ENCODE data around the gene NSG2.
"Not testable (repeated sequence)": the region's sequence is repeated elsewhere in the genome, so short reads cannot be mapped to it uniquely, and the experiment has no call there.

NSG2 gene

GRCh38 chr5:174045470-174046025 is at the start of gene NSG2:
Gene NSG2, plus strand, starts transcription at chr5:174045706. Its CDS starts 1,050 bp downstream, at chr5:174046756.
- DNase-seq (ENCODE audit: extremely low read depth in 1 of 2, low read depth in 1 of 2), result peak; percentile 3 to 8

DNA sequence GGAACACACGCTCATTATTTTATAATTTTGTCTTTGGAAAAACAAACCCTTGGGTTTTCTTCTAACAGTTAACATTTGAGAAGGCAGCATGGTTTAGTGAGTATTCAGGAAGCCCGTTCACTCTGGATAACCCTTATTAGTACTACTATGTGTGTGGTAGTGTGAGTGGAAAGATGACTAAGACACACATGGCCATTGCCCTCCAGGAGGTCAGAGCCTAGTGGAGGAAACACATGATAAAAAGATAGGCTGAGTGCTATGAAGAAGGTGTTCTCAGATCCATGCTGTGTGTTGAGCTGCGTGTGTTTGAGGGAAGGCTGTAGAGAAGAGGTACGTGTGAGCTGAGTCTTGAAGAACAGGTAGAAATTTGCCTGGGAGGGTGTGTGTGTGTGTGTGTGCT is 48.2 kb upstream of the NSG2 start:
- no peak for DNase-seq (ENCODE audit: extremely low read depth in 1 of 2, low read depth in 1 of 2)

- no peak for DNase-seq (ENCODE audit: extremely low read depth in 1 of 2, low read depth in 1 of 2)
Measured at GRCh38 chr5:173998531-173998930, 47.0 kb upstream of the NSG2 start.

GRCh38 chr5:174000076-174000475 is 45.4 kb upstream of the NSG2 start:
- no peak for DNase-seq (ENCODE audit: extremely low read depth in 1 of 2, low read depth in 1 of 2)

DNA sequence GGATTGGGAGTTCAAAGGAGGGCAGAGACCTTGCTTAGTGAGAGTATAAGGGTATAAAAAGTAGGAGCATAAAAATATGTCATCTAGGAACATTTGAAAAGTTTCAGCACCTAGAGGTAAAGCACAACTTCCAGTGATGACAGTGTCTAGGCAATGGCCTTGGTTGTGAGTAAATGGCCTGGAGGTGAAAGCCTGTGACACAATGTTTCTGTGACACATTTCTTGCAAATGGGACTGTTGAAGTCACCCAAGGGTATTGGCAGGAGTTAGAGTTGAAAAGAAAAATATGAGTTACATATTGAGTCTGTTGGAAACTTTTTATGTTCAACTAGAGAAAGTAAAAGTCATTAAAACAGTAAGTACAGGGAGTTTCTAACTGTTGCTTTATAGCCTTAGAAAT is 41.7 kb upstream of the NSG2 start:
- DNase-seq (ENCODE audit: extremely low read depth in 1 of 2, low read depth in 1 of 2), result no peak

DNA sequence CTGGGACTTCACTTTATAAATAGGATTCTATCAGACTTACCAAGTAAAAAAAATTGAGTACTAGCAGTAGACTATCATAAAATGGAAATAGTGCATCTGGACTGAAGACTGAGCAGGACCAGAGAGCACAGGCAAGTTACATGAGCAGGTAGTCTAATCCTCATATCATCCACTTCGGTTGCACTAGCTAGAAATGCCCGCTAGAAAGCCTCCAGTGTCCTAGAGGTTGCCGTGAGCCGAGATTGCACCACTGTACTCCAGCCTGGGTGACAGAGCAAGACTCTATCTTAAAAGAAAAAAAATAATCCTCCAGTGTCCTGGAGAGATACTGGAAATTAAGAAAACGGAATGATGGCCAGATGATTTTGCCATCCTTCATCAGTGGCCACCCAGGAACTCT is 36.6 kb upstream of the NSG2 start:
- DNase-seq (ENCODE audit: extremely low read depth in 1 of 2, low read depth in 1 of 2), result no peak

DNA sequence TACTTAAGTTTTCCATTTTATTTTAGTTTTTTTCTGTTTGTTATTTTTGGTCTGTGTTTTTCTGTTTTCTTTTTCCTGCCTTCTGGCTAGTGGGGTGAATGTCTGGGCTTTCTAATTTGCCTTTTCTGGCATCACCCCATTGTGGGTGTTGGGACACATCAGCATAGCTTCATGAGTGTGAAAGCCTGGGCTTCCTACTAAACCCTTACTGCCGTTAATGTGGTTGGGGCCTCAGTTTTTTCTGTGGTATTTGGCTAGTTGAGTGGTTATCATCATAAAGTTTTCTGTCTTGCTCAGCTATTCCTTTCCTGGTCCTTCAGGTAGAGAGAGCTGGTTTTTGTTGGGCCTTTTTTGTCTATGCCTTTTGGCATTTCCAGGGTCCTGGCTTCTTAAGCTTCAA is 35.1 kb upstream of the NSG2 start:
- DNase-seq (ENCODE audit: extremely low read depth in 1 of 2, low read depth in 1 of 2), result no peak

DNA sequence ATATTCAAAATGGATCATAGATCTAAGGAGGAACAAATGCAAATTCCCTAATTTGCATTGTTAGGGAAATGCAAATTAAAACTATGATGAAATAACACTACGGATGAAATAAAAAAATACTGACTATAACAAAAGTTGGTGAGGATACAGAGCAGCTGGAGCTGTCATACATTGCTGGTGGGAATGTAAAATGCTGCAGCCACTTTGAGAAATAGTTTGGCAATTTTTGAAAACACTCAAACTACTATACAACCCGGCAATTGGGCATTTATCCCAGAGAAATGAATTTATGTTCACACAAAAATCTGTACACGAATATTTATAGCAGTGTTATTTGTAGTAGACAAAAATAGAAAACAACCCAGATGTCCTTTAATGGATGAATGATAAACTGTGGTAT is 34.1 kb upstream of the NSG2 start:
- DNase-seq (ENCODE audit: extremely low read depth in 1 of 2, low read depth in 1 of 2), result no peak

DNA sequence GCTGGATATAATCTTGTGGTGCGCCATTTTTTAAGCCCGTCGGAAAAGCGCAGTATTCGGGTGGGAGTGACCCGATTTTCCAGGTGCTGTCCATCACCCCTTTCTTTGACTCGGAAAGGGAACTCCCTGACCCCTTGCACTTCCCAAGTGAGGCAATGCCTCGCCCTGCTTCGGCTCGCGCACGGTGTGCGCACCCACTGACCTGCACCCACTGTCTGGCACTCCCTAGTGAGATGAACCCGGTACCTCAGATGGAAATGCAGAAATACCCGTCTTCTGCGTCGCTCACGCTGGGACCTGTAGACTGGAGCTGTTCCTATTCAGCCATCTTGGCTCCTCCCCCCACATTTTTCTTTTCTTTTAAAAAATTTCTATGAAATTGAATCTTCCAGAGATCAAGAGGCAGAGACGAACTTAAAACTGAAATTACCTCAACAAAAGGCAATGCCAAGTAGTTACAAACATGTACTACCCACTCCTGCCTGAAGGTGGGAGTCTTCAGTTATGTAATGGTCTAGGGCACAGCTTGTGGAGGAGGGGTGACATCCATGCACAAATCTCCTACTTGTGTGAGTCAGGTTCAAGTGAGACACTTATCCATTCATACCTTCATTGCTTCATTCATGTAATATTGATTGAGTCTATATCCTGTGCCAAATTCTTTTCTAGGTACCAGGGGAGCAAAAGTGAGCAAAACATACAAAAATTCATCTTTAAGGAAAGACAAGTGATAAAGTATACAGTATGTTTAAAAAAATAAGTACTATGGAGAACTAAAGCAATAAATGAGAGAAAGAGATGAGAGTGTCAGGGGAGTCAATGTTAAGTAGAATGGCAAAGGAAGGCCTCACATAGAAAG is 25.2 kb upstream of the NSG2 start:
- not testable (repeated sequence) for DNase-seq (ENCODE audit: extremely low read depth in 1 of 2, low read depth in 1 of 2)

DNA sequence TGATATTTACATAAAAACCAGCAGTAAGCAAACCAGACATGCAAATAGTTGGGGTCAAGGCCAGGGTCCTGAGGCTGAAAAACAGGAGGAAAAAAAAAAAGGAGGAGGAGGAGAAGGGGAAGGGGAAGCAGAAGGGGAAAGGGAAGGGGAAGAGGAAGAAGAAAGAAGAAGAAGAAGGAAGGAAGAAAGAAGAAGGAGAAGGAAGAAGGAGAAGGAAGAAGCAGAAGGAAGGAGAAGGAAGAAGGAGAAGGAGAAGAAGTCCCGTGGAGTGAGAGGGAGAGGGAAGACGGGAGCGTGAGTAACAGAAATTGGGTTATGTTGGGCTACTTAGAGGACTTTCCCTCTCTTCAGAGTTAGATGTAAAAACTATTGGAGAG is 24.6 kb upstream of the NSG2 start:
- no peak for DNase-seq (ENCODE audit: extremely low read depth in 1 of 2, low read depth in 1 of 2)

GRCh38 chr5:174022384-174023095 is 23.0 kb upstream of the NSG2 start:
- no peak for DNase-seq (ENCODE audit: extremely low read depth in 1 of 2, low read depth in 1 of 2)

GRCh38 chr5:174030286-174030685 is 15.2 kb upstream of the NSG2 start:
- DNase-seq (ENCODE audit: extremely low read depth in 1 of 2, low read depth in 1 of 2), result no peak

- no peak for DNase-seq (ENCODE audit: extremely low read depth in 1 of 2, low read depth in 1 of 2)
Measured at GRCh38 chr5:174044466-174045254, 846 bp upstream of the NSG2 start.

DNA sequence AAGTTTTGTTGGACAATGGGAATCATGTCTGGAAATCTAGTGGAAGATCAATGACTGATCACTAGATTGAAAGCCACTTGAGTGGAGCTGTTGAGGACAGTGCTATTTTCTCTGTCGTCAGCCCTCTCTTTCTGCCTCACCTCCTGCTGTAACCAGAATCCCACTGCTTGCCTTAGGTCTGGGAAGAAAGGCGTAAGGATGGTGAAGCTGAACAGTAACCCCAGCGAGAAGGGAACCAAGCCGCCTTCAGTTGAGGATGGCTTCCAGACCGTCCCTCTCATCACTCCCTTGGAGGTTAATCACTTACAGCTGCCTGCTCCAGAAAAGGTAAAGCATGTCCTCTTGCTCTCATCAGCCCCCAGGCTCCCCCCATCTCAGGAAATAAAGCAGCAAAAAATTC is 1.1 kb downstream of the NSG2 start:
- no peak for DNase-seq (ENCODE audit: extremely low read depth in 1 of 2, low read depth in 1 of 2)

DNA sequence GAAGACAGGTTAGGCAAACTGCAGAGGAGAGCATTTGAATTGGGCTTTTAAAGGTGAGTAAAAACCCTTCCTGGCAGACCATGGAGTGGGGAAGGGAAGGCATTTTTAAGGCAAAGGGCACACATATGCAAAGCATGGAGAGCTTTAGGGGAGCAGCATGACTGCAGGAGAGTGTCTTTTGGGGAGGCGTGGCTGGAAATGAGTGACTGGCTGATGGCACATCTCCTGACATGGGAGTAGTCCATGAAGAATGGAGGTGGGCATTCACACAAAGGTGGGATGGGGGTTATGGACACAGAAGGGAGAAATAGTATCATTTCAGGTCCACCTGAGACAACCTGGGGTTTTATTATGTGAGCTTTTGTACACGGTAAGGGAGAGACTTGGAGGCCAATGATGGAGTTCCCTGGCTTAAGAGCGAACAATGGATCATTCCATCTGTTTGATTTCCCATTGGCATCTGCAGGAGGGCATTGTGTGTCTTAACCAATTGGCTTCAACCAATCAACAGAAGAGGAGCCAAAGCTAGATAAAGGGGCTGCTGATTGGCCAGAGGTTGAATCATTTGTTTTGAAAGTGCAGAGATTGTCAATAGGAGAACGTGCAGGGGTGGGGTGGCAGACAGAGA is 2.1 kb downstream of the NSG2 start:
- DNase-seq (ENCODE audit: extremely low read depth in 1 of 2, low read depth in 1 of 2), result no peak

DNA sequence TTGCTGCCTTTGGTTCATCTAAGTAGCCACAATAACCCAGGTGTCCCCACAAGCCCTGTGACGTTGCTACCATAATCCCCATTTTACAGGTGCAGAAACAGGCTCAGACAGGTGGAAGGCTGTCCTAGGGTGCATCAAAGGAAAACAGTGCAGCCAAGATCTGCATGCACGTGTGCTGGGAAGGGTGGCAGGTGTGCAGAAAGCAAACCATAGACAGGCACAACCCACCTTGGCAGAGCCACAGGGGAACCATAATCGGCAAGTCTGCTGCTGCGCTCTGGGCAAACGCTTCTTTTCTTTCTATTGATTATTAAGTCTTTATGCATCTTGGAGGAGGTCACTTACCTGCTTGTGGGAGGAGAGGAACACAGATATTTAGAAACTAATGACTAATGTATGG is 7.1 kb downstream of the NSG2 start:
- no peak for DNase-seq (ENCODE audit: extremely low read depth in 1 of 2, low read depth in 1 of 2)

GRCh38 chr5:174053905-174054304 is 8.4 kb downstream of the NSG2 start:
- no peak for DNase-seq (ENCODE audit: extremely low read depth in 1 of 2, low read depth in 1 of 2)

DNA sequence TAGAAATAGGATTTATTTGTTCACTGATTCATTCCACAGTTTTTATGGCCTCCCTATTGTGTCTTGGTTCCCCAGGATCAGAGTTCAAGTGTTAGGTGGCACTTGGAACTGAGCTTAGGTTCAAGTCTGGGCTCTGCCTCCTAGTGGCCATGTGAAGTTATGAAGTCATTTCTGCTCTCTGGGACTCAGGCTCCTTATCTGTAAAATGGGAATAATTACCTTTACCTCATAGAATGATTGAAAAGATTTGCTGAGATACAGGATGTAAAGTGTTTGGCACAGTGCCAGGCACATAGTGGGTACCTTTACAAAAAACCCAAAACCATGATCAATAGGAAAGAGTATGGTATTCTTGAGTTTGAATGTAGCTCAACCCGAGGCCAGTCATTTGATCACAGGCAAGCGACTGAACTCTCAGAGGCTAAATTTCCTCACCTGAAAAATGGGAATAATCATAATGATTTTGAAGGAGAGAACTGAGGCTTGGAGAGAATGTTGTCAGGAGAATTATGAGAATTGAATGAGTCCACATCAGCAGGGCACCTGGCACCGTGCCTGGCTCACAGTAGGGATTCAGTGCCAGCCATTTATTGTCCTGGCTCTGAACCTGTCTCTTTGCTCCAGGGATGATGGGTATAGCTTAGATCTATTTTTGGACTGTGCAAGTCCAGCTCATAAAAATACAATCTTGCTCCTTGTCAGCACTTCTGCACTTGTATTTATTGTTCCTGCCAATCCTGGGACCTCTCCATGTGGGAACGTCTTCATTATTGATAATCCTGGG is 10.8 kb downstream of the NSG2 start:
- DNase-seq (ENCODE audit: extremely low read depth in 1 of 2, low read depth in 1 of 2), result no peak

DNA sequence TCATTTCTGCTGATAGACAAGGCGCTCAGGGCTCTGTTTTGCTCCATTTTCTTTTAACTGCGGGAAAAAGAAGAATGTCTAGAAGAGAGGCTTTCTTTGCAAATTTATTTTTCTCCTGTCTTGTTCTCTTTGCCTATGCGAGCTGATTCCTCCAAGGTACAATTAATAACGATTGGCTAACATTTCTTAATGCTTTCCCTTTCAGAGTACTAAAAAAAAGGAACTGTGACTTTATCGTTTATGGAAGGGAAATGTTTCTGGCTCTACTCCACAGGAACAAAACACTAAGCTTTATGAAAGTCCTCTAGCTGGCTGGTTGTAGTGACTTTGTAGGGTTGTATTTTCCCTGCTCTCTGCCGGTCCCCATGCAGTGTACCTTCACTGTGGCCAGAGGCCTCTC is 11.7 kb downstream of the NSG2 start:
- DNase-seq (ENCODE audit: extremely low read depth in 1 of 2, low read depth in 1 of 2), result no peak
